Measurements from ENCODE around the gene SH2D2A. TPM values are rescaled to one million over a fixed set of nuclear protein-coding genes. Genes with fewer than 3 reads are reported as not detected.

Gene SH2D2A
- total and polyA plus RNA-seq, 9 of the 15 experiments (the other 6 are each of a cell fraction or from before 2014, with no cell fraction given), result 0.89 to 33.6 (median 6.9) TPM

GRCh38 chr1:156860628-156861423 lies 44.2 kb upstream of the SH2D2A start, which contains the start of gene NTRK1 (continued):
- TF ChIP-seq ZNF584 (CRISPR knock-in tag; IDR thresholded peaks at IDR 0.05; ENCODE audit: low read depth) (no peak), ASH1L (IDR thresholded peaks at IDR 0.05; ENCODE audit: borderline replicate concordance, low read depth, partially characterized antibody) (no peak), IFI16 (CRISPR knock-in tag; IDR thresholded peaks at IDR 0.05) (no peak), ELF1 (tag; IDR thresholded peaks at IDR 0.05) (no peak), POLR2AphosphoS2 (IDR thresholded peaks at IDR 0.05; ENCODE audit: low read length) (no peak), PHF8 (IDR thresholded peaks at IDR 0.05; ENCODE audit: borderline replicate concordance, low read length) (no peak; the same call in 1 of the 2 replicates), FOXJ3 (CRISPR knock-in tag; IDR thresholded peaks at IDR 0.05) (no peak), MTA2 (IDR thresholded peaks at IDR 0.05; ENCODE audit: low read depth) (no peak), KAT7 (CRISPR knock-in tag; IDR thresholded peaks at IDR 0.05; ENCODE audit: borderline replicate concordance) (0 out of 2 replicates have a peak, but pooled peaks have one; percentile 32), ATF7 (IDR thresholded peaks at IDR 0.05) (no peak), KLF13 (tag; IDR thresholded peaks at IDR 0.05; ENCODE audit: borderline replicate concordance, low read depth) (no peak), PCBP2 (IDR thresholded peaks at IDR 0.05; ENCODE audit: low read depth, low read length, poor library complexity, severe bottlenecking) (no peak), RHOXF2B (CRISPR knock-in tag; conservative IDR thresholded peaks at IDR 0.05) (no peak), NR3C1 (CRISPR knock-in tag; IDR thresholded peaks at IDR 0.05) (0 out of 2 replicates have a peak, but pooled peaks have one; percentile 47), YBX1 (IDR thresholded peaks at IDR 0.05) (no peak), ZNF12 (CRISPR knock-in tag; IDR thresholded peaks at IDR 0.05) (no peak)
- TF ChIP-seq, protein P1, sequence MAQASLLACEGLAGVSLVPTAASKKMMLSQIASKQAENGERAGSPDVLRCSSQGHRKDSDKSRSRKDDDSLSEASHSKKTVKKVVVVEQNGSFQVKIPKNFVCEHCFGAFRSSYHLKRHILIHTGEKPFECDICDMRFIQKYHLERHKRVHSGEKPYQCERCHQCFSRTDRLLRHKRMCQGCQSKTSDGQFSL (CRISPR knock-in tag; IDR thresholded peaks at IDR 0.05), result 0 out of 2 replicates have a peak, but pooled peaks have one; percentile 58
- TF ChIP-seq, protein P1 (tag; IDR thresholded peaks at IDR 0.05), result no peak; a peak in 1 of 4 replicates
- TF ChIP-seq, protein P2, sequence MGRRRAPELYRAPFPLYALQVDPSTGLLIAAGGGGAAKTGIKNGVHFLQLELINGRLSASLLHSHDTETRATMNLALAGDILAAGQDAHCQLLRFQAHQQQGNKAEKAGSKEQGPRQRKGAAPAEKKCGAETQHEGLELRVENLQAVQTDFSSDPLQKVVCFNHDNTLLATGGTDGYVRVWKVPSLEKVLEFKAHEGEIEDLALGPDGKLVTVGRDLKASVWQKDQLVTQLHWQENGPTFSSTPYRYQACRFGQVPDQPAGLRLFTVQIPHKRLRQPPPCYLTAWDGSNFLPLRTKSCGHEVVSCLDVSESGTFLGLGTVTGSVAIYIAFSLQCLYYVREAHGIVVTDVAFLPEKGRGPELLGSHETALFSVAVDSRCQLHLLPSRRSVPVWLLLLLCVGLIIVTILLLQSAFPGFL (CRISPR knock-in tag; IDR thresholded peaks at IDR 0.05), result no peak
- TF ChIP-seq, protein P3, sequence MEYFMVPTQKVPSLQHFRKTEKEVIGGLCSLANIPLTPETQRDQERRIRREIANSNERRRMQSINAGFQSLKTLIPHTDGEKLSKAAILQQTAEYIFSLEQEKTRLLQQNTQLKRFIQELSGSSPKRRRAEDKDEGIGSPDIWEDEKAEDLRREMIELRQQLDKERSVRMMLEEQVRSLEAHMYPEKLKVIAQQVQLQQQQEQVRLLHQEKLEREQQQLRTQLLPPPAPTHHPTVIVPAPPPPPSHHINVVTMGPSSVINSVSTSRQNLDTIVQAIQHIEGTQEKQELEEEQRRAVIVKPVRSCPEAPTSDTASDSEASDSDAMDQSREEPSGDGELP (CRISPR knock-in tag; IDR thresholded peaks at IDR 0.05; ENCODE audit: borderline replicate concordance), result peak; percentile 84
- TF ChIP-seq, protein P4, sequence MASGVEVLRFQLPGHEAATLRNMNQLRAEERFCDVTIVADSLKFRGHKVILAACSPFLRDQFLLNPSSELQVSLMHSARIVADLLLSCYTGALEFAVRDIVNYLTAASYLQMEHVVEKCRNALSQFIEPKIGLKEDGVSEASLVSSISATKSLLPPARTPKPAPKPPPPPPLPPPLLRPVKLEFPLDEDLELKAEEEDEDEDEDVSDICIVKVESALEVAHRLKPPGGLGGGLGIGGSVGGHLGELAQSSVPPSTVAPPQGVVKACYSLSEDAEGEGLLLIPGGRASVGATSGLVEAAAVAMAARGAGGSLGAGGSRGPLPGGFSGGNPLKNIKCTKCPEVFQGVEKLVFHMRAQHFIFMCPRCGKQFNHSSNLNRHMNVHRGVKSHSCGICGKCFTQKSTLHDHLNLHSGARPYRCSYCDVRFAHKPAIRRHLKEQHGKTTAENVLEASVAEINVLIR (CRISPR knock-in tag; IDR thresholded peaks at IDR 0.05), result no peak
- TF ChIP-seq, protein P5, sequence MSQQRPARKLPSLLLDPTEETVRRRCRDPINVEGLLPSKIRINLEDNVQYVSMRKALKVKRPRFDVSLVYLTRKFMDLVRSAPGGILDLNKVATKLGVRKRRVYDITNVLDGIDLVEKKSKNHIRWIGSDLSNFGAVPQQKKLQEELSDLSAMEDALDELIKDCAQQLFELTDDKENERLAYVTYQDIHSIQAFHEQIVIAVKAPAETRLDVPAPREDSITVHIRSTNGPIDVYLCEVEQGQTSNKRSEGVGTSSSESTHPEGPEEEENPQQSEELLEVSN (IDR thresholded peaks at IDR 0.05; ENCODE audit: borderline replicate concordance in 1 of 2, extremely low read depth in 1 of 2, insufficient read depth in 1 of 2, insufficient read length in 1 of 2, low read depth in 1 of 2, low read length in 1 of 2, poor library complexity in 1 of 2, severe bottlenecking in 1 of 2), result peak; percentile 72 to 94

Measured in K562 (cell line).